ENCODE data around the gene ARHGEF17.
"Not testable (repeated sequence)": the region's sequence is repeated elsewhere in the genome, so short reads cannot be mapped to it uniquely, and the experiment has no call there.

Gene ARHGEF17

GRCh38 chr11:73270855-73271477 lies 37.1 kb upstream of the ARHGEF17 start:
- TF ChIP-seq TSHZ2 (CRISPR knock-in tag; IDR thresholded peaks at IDR 0.05), result no peak
- no peak for TF ChIP-seq ISL1 (CRISPR knock-in tag; IDR thresholded peaks at IDR 0.05)
- no peak for TF ChIP-seq ARNTL (CRISPR knock-in tag; IDR thresholded peaks at IDR 0.05; ENCODE audit: borderline replicate concordance, low read depth)
- TF ChIP-seq ZNF70 (CRISPR knock-in tag; IDR thresholded peaks at IDR 0.05), result no peak
- no peak for TF ChIP-seq CSDC2 (CRISPR knock-in tag; IDR thresholded peaks at IDR 0.05)
- no peak for TF ChIP-seq ZFP30 (CRISPR knock-in tag; IDR thresholded peaks at IDR 0.05)
- no peak for TF ChIP-seq BACH2 (CRISPR knock-in tag; IDR thresholded peaks at IDR 0.05; ENCODE audit: borderline replicate concordance)
- TF ChIP-seq ZC3H10 (CRISPR knock-in tag; IDR thresholded peaks at IDR 0.05), result no peak
- TF ChIP-seq CREB5 (CRISPR knock-in tag; IDR thresholded peaks at IDR 0.05; ENCODE audit: low read depth), result no peak
- no peak for TF ChIP-seq ZNF565 (CRISPR knock-in tag; conservative IDR thresholded peaks at IDR 0.05; ENCODE audit: low read depth)
- ATAC-seq, result no peak

GRCh38 chr11:73271478-73271865 lies 36.6 kb upstream of the ARHGEF17 start:
- ATAC-seq, result not testable (repeated sequence)

- peak; percentile 63 for ATAC-seq
- TF ChIP-seq TSHZ2 (CRISPR knock-in tag; IDR thresholded peaks at IDR 0.05) (peak; percentile 57; the same call in 1 of the 2 replicates), BACH2 (CRISPR knock-in tag; IDR thresholded peaks at IDR 0.05; ENCODE audit: borderline replicate concordance) (peak; percentile 87; the same call in 1 of the 2 replicates), ZNF565 (CRISPR knock-in tag; conservative IDR thresholded peaks at IDR 0.05; ENCODE audit: low read depth) (0 out of 2 replicates have a peak, but pooled peaks have one; percentile 44), POU6F1 (CRISPR knock-in tag; IDR thresholded peaks at IDR 0.05; ENCODE audit: borderline replicate concordance, low read depth) (no peak), TCF4 (CRISPR knock-in tag; IDR thresholded peaks at IDR 0.05; ENCODE audit: borderline replicate concordance) (peak; percentile 35; the same call in 1 of the 2 replicates), ZNF8 (CRISPR knock-in tag; IDR thresholded peaks at IDR 0.05) (peak; percentile 59; the same call in 1 of the 2 replicates), ARNTL (CRISPR knock-in tag; IDR thresholded peaks at IDR 0.05; ENCODE audit: borderline replicate concordance, low read depth) (no peak), CSDC2 (CRISPR knock-in tag; IDR thresholded peaks at IDR 0.05) (0 out of 2 replicates have a peak, but pooled peaks have one; percentile 29)
Observed at GRCh38 chr11:73271936-73272679, 36.0 kb upstream of the ARHGEF17 start, which contains the start of gene P2RY6. Gene P2RY6, plus strand, starts transcription at chr11:73272338. Its CDS starts 24,181 bp downstream, at chr11:73296519.

- TF ChIP-seq TCF4 (CRISPR knock-in tag; IDR thresholded peaks at IDR 0.05; ENCODE audit: borderline replicate concordance), result no peak
- no peak for TF ChIP-seq BACH2 (CRISPR knock-in tag; IDR thresholded peaks at IDR 0.05; ENCODE audit: borderline replicate concordance)
- TF ChIP-seq TSHZ2 (CRISPR knock-in tag; IDR thresholded peaks at IDR 0.05), result no peak
- TF ChIP-seq PPARA (CRISPR knock-in tag; IDR thresholded peaks at IDR 0.05; ENCODE audit: borderline replicate concordance), result no peak
- no peak for ATAC-seq
Observed at GRCh38 chr11:73272680-73273038, 35.4 kb upstream of the ARHGEF17 start.

All from SK-N-SH treated with all-trans-retinoic acid at 6 μM for 48 hours (cell line).